GM12892 (cell line): ENCODE measurements around the gene PSD.

ENCODE experiments used
- DNase-seq: peaks from one replicate; pipeline ENCODE4 v3.0.0; 2011; ENCODE audit not compliant: insufficient read length
- FAIRE-seq: peaks from 2 replicates; lab custom pipeline; 2011; peaks lifted over from hg19 to GRCh38; lab: Jason Lieb, UNC
- POLR2A ChIP-seq: IDR thresholded peaks from 2 replicates; pipeline ENCODE4 v1.6.1; 2011; ENCODE audit warnings: low read depth, low read length, control low read depth
- POLR2AphosphoS5 ChIP-seq: IDR thresholded peaks from 2 replicates; pipeline ENCODE4 v1.6.1; 2011; ENCODE audit warnings: low read depth, low read length, control low read depth
- TAF1 ChIP-seq: IDR thresholded peaks from 2 replicates; pipeline ENCODE4 v1.6.1; 2011; ENCODE audit warnings: low read depth, mild to moderate bottlenecking, control low read depth, low read length, borderline replicate concordance

Gene PSD

DNA sequence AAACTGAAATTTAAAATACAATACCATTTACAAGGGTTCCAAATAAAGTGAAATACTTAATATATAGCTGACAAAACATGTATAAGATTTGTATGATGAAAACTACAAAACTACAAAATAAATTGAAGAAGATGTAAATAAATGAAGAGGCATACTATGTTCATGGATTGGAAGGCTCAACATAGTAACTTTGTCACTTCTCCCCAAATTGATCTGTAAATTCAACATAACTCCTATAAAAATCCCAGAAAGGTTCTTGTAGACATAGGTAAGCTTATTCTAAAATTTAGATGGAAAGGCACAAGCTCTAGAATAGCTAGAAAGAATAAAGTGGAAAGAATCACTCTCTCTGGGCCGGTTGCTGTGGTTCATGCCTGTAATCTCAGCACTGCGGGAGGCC, 47.3 kb downstream of the PSD start:
- FAIRE-seq: no peak
- DNase-seq: no peak
- TF ChIP-seq POLR2AphosphoS5 (no peak), TAF1 (no peak)

DNA sequence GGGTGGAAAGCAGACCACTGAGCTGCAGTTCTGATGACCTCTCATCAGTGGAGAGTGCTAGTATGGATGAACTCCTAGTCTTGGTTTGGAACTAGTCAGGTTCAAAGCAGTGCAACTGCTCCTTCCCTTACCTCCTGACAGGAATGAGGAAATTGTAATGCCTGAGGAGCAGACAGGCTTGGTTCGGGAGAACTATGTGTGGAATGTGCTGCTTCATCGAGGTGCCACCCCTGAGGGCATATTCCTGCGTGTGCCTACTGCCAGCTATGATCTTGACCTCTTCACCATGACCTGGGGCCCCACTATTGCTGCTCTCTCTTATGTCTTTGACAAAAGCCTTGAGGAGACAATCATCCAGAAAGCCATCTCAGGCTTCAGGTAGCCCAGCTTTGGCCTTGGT, 50.5 kb downstream of the PSD start:
- TF ChIP-seq POLR2AphosphoS5 (no peak), TAF1 (no peak), POLR2A (no peak)
- FAIRE-seq: no peak
- no peak for DNase-seq

- FAIRE-seq (no peak), DNase-seq (no peak)
- TF ChIP-seq POLR2AphosphoS5: no peak
- TF ChIP-seq POLR2A: no peak
- TF ChIP-seq TAF1: no peak
Observed at GRCh38 chr10:102367441-102367840, 51.1 kb downstream of the PSD start.

DNA sequence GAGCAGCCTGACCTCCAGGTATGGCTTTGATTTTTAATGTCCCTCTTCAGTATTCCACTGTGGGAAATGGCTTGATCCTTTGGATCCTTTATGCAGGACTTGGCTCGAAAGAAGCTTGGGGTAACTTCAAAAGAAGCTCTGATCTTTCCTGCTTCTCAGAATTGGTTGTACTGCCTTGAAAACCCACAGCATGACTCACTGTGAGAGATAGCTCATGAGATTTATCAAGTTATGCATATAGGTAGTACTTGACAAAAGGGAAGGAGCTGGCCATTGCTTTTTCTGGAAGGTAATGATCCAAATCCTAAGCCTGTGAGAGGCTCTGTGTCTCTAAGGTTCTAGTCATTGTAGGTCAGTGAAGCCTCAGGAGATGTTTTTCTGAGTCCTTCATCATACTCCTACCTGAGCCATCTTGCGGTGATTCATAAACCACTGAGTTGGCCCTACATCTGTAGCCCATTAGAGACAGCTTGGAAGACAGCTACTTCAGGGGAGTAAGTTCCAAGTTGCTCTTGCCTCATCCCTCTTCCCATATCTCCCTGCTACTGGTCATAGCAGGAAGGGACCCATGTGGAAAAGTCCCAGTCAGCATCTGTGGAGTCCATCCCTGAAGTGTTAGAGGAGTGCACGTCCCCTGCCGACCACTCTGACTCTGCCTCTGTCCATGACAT, 59.7 kb downstream of the PSD start:
- DNase-seq (no peak), FAIRE-seq (no peak)
- no peak for TF ChIP-seq POLR2AphosphoS5
- no peak for TF ChIP-seq TAF1
- TF ChIP-seq POLR2A: no peak

DNA sequence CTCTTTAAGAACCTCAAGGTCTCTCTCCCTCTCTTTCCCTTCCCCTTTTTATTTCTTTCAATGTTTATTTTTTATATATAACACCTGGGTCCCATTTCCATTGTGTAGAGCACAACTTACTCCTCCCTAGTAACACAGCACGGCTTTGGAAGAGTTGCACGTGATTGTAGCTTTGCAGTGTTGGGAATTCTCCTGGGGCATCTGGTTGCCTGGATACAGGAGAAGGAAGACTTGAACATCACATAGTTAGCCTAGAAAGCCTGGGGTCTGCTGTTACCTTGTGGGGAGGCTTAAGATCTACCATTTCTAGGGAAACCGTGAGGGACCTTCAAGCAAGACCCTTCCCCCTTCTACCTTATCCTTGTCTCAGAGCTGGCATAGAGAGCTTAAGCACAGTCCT, 64.1 kb downstream of the PSD start:
- FAIRE-seq (no peak), DNase-seq (no peak)
- TF ChIP-seq POLR2AphosphoS5: no peak
- TF ChIP-seq TAF1: no peak
- TF ChIP-seq POLR2A: no peak
